Measurements from ENCODE around the gene CD63.

The CD63 gene

DNA sequence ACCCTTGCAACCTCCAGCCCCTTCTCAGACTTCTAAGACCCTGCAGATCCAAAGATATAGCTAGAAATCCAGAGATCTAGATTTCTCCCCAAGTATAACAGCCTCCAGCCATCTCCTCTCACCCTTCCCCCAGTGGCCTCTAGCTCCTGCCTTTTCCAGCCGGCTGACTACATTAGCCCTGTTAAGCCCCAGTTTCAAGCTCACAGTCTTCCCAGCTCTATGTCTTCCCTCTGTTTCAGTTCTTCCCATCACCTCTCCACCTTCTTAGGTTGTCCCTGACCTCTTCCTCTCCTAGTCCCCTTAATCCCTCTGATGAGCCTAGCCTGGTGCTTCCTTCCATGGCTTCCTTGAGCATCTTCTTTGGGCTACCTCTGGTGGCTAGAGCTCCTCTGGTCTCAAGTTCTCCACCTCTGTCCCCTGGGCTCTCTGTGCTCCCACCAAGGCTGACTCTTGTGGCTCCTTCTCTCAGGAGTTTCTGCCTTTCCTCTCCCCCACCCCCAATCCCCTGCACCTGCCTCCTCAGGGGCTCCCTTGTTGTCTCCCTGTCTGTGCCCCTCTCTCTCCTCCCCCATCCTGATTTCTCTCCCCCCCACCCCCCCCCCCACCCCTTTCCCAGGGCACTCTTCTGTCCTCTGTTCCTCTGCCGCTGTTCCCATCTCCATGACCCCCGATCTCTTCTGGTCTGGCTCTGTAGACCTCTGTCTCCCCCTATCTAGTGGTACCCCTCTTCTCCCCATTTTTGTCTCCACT is 13.3 kb upstream of the CD63 start:
- Histone ChIP-seq H3K4me1 (peaks cover 16% of the 10 kb centered on the region), H3K9ac (no peak overlapping the region), H3K36me3 (ENCODE audit: control insufficient read depth, insufficient read depth, low read length) (no peaks in the 10 kb centered on the region), H2AFZ (peak overlapping the region; percentile 85), H3K9me3 (ENCODE audit: control insufficient read depth, low read length) (no peaks in the 10 kb centered on the region), H3K4me2 (ENCODE audit: low read length) (peak overlapping the region; percentile 53), H3K79me2 (no peaks in the 10 kb centered on the region), H3K27me3 (ENCODE audit: control insufficient read depth, insufficient read depth, low read length) (no peaks in the 10 kb centered on the region), H3K27ac (no peak overlapping the region), H3K4me3 (ENCODE audit: low read depth, low read length) (no peak overlapping the region)
- TF ChIP-seq, protein P1, sequence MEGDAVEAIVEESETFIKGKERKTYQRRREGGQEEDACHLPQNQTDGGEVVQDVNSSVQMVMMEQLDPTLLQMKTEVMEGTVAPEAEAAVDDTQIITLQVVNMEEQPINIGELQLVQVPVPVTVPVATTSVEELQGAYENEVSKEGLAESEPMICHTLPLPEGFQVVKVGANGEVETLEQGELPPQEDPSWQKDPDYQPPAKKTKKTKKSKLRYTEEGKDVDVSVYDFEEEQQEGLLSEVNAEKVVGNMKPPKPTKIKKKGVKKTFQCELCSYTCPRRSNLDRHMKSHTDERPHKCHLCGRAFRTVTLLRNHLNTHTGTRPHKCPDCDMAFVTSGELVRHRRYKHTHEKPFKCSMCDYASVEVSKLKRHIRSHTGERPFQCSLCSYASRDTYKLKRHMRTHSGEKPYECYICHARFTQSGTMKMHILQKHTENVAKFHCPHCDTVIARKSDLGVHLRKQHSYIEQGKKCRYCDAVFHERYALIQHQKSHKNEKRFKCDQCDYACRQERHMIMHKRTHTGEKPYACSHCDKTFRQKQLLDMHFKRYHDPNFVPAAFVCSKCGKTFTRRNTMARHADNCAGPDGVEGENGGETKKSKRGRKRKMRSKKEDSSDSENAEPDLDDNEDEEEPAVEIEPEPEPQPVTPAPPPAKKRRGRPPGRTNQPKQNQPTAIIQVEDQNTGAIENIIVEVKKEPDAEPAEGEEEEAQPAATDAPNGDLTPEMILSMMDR (IDR thresholded peaks at IDR 0.05) = no peak

DNA sequence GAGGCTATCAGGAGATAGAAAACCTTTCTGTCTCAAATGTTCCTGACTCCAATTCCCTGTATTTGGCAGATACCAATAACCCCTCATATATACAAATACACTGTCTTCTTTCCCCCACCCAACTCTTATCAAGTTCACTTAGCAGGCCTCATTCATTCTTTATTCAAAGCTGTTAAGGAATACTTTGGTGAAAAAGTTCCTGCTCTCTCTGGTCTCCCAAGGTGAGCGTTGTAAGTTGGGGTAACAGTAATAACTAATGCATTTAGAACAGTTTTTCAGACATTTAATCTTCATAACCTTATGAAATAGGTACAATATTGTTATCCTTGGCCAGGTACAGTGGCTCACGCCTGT is 10.2 kb upstream of the CD63 start:
- Histone ChIP-seq H3K9me3 (ENCODE audit: control insufficient read depth, low read length) (no peaks in the 10 kb centered on the region), H3K79me2 (peaks cover 8% of the 10 kb centered on the region), H3K4me1 (peaks cover 15% of the 10 kb centered on the region), H3K4me2 (ENCODE audit: low read length) (no peak overlapping the region), H3K27me3 (ENCODE audit: control insufficient read depth, insufficient read depth, low read length) (no peaks in the 10 kb centered on the region), H3K27ac (peak overlapping the region; percentile 69), H3K36me3 (ENCODE audit: control insufficient read depth, insufficient read depth, low read length) (no peaks in the 10 kb centered on the region), H3K4me3 (ENCODE audit: low read depth, low read length) (peak overlapping the region; percentile 79), H3K9ac (no peak overlapping the region), H2AFZ (no peak overlapping the region)
- TF ChIP-seq, protein P1 (IDR thresholded peaks at IDR 0.05) = no peak

DNA sequence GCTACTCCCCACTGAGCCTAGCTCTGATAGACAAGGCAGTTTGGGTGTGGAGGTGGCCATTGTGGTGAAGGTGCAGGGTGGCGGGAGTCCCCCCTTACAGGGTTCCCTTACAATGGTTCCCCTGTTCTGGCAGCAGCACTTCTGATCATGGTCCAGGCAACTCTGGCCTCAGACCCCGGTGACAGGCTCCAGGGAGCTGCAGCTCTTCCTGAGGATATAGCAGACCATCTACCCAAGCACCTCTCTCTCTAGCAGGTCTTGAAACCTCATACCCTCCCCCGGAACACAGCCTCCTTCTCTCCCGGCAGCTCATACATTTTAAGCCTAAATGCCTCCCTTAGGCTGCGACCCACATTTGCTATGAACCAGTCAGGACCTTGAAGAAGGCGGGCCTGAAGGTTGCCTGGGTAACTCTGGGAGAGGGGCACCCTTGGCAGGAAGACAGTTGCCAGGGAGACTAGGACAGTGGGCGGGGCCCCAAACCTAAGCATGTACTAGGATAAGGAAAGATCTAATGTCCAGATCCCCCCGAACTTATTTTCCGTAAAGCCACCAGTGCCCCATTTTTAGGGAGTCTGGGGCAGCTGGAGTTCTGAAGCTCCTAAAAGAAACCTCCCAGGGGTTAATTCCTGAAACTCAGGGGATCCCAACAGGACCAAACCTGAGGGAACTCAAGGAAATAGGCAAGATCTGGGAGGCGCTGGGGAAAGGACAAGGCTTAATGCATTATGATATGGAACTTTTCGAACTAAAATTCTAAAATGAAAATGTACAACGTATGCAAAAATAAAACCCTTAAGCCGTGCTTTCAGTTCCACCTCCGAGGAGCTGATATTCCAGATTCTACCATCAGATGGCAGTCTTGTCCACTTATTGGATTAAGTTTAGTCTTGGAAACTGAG is 9.6 kb upstream of the CD63 start:
- no peaks in the 10 kb centered on the region for H3K27me3 ChIP-seq (ENCODE audit: control insufficient read depth, insufficient read depth, low read length)
- H3K9me3 ChIP-seq (ENCODE audit: control insufficient read depth, low read length) = no peaks in the 10 kb centered on the region
- no peak overlapping the region for H3K9ac ChIP-seq
- H3K4me2 ChIP-seq (ENCODE audit: low read length) = peak overlapping the region; percentile 81
- H3K4me3 ChIP-seq (ENCODE audit: low read depth, low read length) = peak overlapping the region; percentile 79
- H3K79me2 ChIP-seq = peaks cover 8% of the 10 kb centered on the region
- peaks cover 14% of the 10 kb centered on the region for H3K4me1 ChIP-seq
- no peaks in the 10 kb centered on the region for H3K36me3 ChIP-seq (ENCODE audit: control insufficient read depth, insufficient read depth, low read length)
- H3K27ac ChIP-seq = peak overlapping the region; percentile 69
- TF ChIP-seq, protein P1 (IDR thresholded peaks at IDR 0.05) = peak; percentile 90
- H2AFZ ChIP-seq = peak overlapping the region; percentile 91

DNA sequence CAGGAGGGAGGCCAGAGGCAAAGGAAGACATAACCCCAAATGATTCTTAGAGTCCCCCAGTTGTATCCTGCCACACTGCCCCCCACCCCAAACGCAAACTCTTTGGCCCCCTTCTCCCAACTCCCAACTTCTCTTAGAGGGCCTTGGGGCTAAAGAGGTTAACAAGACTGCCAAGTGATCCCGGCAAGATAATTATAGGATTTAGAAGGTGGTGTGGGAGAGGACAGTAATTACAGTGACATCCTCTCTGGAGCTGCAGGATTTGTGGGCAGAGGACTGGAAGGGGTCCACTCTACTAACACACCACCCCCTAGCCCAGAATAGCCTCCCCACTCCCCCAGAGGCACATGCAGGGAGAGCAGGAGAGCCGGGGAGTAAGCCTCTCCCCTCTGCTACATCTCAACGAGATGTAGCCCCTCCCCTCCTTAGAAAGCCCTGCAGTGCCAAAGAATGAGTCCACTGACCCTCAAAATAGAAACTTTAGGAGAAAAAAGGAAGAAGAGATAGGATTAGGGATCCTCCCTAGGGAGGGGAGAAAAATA is 8.8 kb upstream of the CD63 start:
- Histone ChIP-seq H3K9ac (no peak overlapping the region), H3K9me3 (ENCODE audit: control insufficient read depth, low read length) (no peaks in the 10 kb centered on the region), H3K4me1 (peaks cover 14% of the 10 kb centered on the region), H3K4me3 (ENCODE audit: low read depth, low read length) (peak overlapping the region; percentile 79), H3K27me3 (ENCODE audit: control insufficient read depth, insufficient read depth, low read length) (no peaks in the 10 kb centered on the region), H3K4me2 (ENCODE audit: low read length) (peak overlapping the region; percentile 81), H3K27ac (peak overlapping the region; percentile 69), H2AFZ (peak overlapping the region; percentile 91), H3K79me2 (peaks cover 11% of the 10 kb centered on the region), H3K36me3 (ENCODE audit: control insufficient read depth, insufficient read depth, low read length) (no peaks in the 10 kb centered on the region)
- TF ChIP-seq, protein P1 (IDR thresholded peaks at IDR 0.05) = no peak

Measured in parathyroid adenoma (tissue), 2 donors.